ENCODE data around the gene TTC6.

GRCh38 chr14:37569729-37570128 is 25.7 kb upstream of the TTC6 start:
- TF ChIP-seq GATA2 (IDR thresholded peaks at IDR 0.05; ENCODE audit: low read depth, low read length) = no peak
- no peak for TF ChIP-seq GATA3 (IDR thresholded peaks at IDR 0.05; ENCODE audit: low read depth, low read length)

Measured in SH-SY5Y (cell line).